Activated CD4-positive, alpha-beta T cell treated with anti-CD3 and anti-CD28 coated beads, Interleukin-2, amount 10 ng/mL, durations not matched to agents 7 days and 5 days (primary cell): ENCODE measurements around the gene BIN2. TPM values are rescaled to one million over a fixed set of nuclear protein-coding genes. Genes with fewer than 3 reads are reported as not detected.
"Not testable (repeated sequence)": the region's sequence is repeated elsewhere in the genome, so short reads cannot be mapped to it uniquely, and the experiment has no call there.

Source experiments
- CTCF ChIA-PET: fragments of 350-600 bp; sonication (Branson Sonifier 250); formaldehyde crosslinking; loops from one replicate; lab custom pipeline; 2021; ENCODE audit warnings: antibody characterized with exemption; lab: Charles Lee
- POLR2A ChIA-PET: fragments of 350-600 bp; sonication (Branson Sonifier 250); formaldehyde crosslinking; loops from one replicate; lab custom pipeline; 2021; ENCODE audit warnings: antibody characterized with exemption; lab: Charles Lee
- DNase-seq: peaks from one replicate; pipeline ENCODE4 v3.0.0-alpha.2; 2020
- H3K27ac Mint-ChIP-seq: one replicate; pipeline ENCODE4 v1.8.0; 2021; ENCODE audit warnings: mild to moderate bottlenecking, moderate library complexity, mixed read lengths
- H3K27me3 Mint-ChIP-seq: one replicate; pipeline ENCODE4 v1.8.0; 2021; ENCODE audit warnings: mixed read lengths
- H3K36me3 Mint-ChIP-seq: one replicate; pipeline ENCODE4 v1.8.0; 2021; ENCODE audit warnings: low read depth, mixed read lengths
- H3K4me1 Mint-ChIP-seq: one replicate; pipeline ENCODE4 v1.8.0; 2021; ENCODE audit warnings: mixed read lengths
- H3K4me3 Mint-ChIP-seq: one replicate; pipeline ENCODE4 v1.8.0; 2021; ENCODE audit warnings: mild to moderate bottlenecking, moderate library complexity, mixed read lengths
- H3K9me3 Mint-ChIP-seq: one replicate; pipeline ENCODE4 v1.8.0; 2021; ENCODE audit warnings: mixed read lengths
- total RNA-seq, 2 experiments: library from RNA; stranded (reverse); gene quantifications; one replicate each; pipeline ENCODE4 v1.2.3, GENCODE V29; 2021

BIN2 gene
- total RNA-seq, 2 experiments from 2014 or later, result 200 to 226 TPM

GRCh38 chr12:51323317-51323960, 535 bp downstream of the BIN2 start:
- peaks cover 3% of the 10 kb centered on the region for H3K9me3 Mint-ChIP-seq
- H3K27ac Mint-ChIP-seq, result peak overlapping the region; percentile 96
- POLR2A ChIA-PET, result interaction anchor here (0.6 kb wide), 1 partner anchor 66 kb away, joined by 3 read pairs; no protein-coding TSS in a partner anchor
- peak; percentile 73 for DNase-seq
- CTCF ChIA-PET, result interaction anchor here (0.9 to 3.1 kb wide), 4 partner anchors 17 to 559 kb away, joined by 3 to 11 read pairs (median 6); partner anchors contain the start of gene ATF1
- peaks cover 79% of the 10 kb centered on the region for H3K4me1 Mint-ChIP-seq
- H3K36me3 Mint-ChIP-seq, result peaks cover 52% of the 10 kb centered on the region
- H3K4me3 Mint-ChIP-seq, result peak overlapping the region; percentile 93
- H3K27me3 Mint-ChIP-seq, result no peaks in the 10 kb centered on the region

GRCh38 chr12:51322452-51322851, 1.5 kb downstream of the BIN2 start:
- Mint-ChIP-seq H3K4me3 (peak overlapping the region; percentile 93), H3K27ac (peak overlapping the region; percentile 96), H3K36me3 (peaks cover 59% of the 10 kb centered on the region), H3K27me3 (no peaks in the 10 kb centered on the region), H3K4me1 (peaks cover 78% of the 10 kb centered on the region), H3K9me3 (peaks cover 3% of the 10 kb centered on the region)
- ChIA-PET POLR2A (no interaction called here), CTCF (interaction anchor here (0.7 to 2.2 kb wide), 4 partner anchors 19 to 581 kb away, joined by 3 to 11 read pairs (median 4); partner anchors contain the start of gene ATF1)
- no peak for DNase-seq

- DNase-seq, result no peak
- H3K36me3 Mint-ChIP-seq, result peaks cover 62% of the 10 kb centered on the region
- no peaks in the 10 kb centered on the region for H3K27me3 Mint-ChIP-seq
- peaks cover 3% of the 10 kb centered on the region for H3K9me3 Mint-ChIP-seq
- POLR2A ChIA-PET, result no interaction called here
- H3K4me1 Mint-ChIP-seq, result peaks cover 76% of the 10 kb centered on the region
- H3K27ac Mint-ChIP-seq, result peak overlapping the region; percentile 94
- CTCF ChIA-PET, result interaction anchor here (1.6 to 2.2 kb wide), 3 partner anchors 10 to 19 kb away, joined by 3 to 11 read pairs (median 5); no protein-coding TSS in a partner anchor
- peak overlapping the region; percentile 93 for H3K4me3 Mint-ChIP-seq
These were observed 2.1 kb downstream of the BIN2 start for GRCh38 chr12:51321882-51322281.

GRCh38 chr12:51320695-51321320, 3.2 kb downstream of the BIN2 start:
- Mint-ChIP-seq H3K4me1 (peaks cover 73% of the 10 kb centered on the region), H3K9me3 (peaks cover 3% of the 10 kb centered on the region), H3K4me3 (peak overlapping the region; percentile 93), H3K27me3 (no peaks in the 10 kb centered on the region), H3K27ac (peak overlapping the region; percentile 94), H3K36me3 (peaks cover 68% of the 10 kb centered on the region)
- CTCF ChIA-PET, result interaction anchor here (0.7 to 1.8 kb wide), 6 partner anchors 9 to 1822 kb away, joined by 3 to 8 read pairs (median 4); no protein-coding TSS in a partner anchor
- DNase-seq, result peak; percentile 24
- POLR2A ChIA-PET, result no interaction called here

GRCh38 chr12:51320311-51320694, 3.7 kb downstream of the BIN2 start:
- H3K27ac Mint-ChIP-seq, result peak overlapping the region; percentile 94
- ChIA-PET POLR2A (no interaction called here), CTCF (interaction anchor here (0.7 to 1.8 kb wide), 6 partner anchors 11 to 1822 kb away, joined by 3 to 8 read pairs (median 4); no protein-coding TSS in a partner anchor)
- DNase-seq, result no peak
- no peaks in the 10 kb centered on the region for H3K27me3 Mint-ChIP-seq
- peak overlapping the region; percentile 93 for H3K4me3 Mint-ChIP-seq
- peaks cover 73% of the 10 kb centered on the region for H3K36me3 Mint-ChIP-seq
- H3K9me3 Mint-ChIP-seq, result peaks cover 3% of the 10 kb centered on the region
- H3K4me1 Mint-ChIP-seq, result peaks cover 72% of the 10 kb centered on the region

- peak overlapping the region; percentile 70 for H3K4me3 Mint-ChIP-seq
- peaks cover 71% of the 10 kb centered on the region for H3K36me3 Mint-ChIP-seq
- H3K27ac Mint-ChIP-seq, result peak overlapping the region; percentile 94
- POLR2A ChIA-PET, result interaction anchor here (0.6 to 0.7 kb wide), 2 partner anchors 14 to 46 kb away, joined by 3 to 5 read pairs; no protein-coding TSS in a partner anchor
- H3K4me1 Mint-ChIP-seq, result peaks cover 65% of the 10 kb centered on the region
- no peaks in the 10 kb centered on the region for H3K27me3 Mint-ChIP-seq
- DNase-seq, result peak; percentile 71
- CTCF ChIA-PET, result interaction anchor here (0.6 to 1.6 kb wide), 5 partner anchors 13 to 269 kb away, joined by 3 to 6 read pairs (median 3); no protein-coding TSS in a partner anchor
- no peaks in the 10 kb centered on the region for H3K9me3 Mint-ChIP-seq
These were observed 5.0 kb downstream of the BIN2 start for GRCh38 chr12:51318846-51319599.

- peaks cover 71% of the 10 kb centered on the region for H3K36me3 Mint-ChIP-seq
- H3K4me3 Mint-ChIP-seq, result peak overlapping the region; percentile 70
- H3K9me3 Mint-ChIP-seq, H3K27me3 Mint-ChIP-seq, DNase-seq: not testable (repeated sequence)
- CTCF ChIA-PET, result interaction anchor here (0.7 to 1.6 kb wide), 4 partner anchors 14 to 296 kb away, joined by 3 to 6 read pairs (median 3); no protein-coding TSS in a partner anchor
- H3K27ac Mint-ChIP-seq, result peak overlapping the region; percentile 94
- H3K4me1 Mint-ChIP-seq, result peaks cover 70% of the 10 kb centered on the region
- POLR2A ChIA-PET, result interaction anchor here (0.6 to 0.7 kb wide), 2 partner anchors 15 to 45 kb away, joined by 3 to 5 read pairs; no protein-coding TSS in a partner anchor
These were observed 5.7 kb downstream of the BIN2 start for GRCh38 chr12:51318057-51318806.

GRCh38 chr12:51311389-51311788, 12.6 kb downstream of the BIN2 start:
- no peaks in the 10 kb centered on the region for H3K27me3 Mint-ChIP-seq
- no peak overlapping the region for H3K27ac Mint-ChIP-seq
- no peak overlapping the region for H3K4me3 Mint-ChIP-seq
- POLR2A ChIA-PET, result no interaction called here
- peaks cover 51% of the 10 kb centered on the region for H3K4me1 Mint-ChIP-seq
- no peak for DNase-seq
- CTCF ChIA-PET, result interaction anchor here (1.1 kb wide), 1 partner anchor 17 kb away, joined by 3 read pairs; no protein-coding TSS in a partner anchor
- peaks cover 69% of the 10 kb centered on the region for H3K36me3 Mint-ChIP-seq
- no peaks in the 10 kb centered on the region for H3K9me3 Mint-ChIP-seq

GRCh38 chr12:51307655-51308593, 16.1 kb downstream of the BIN2 start:
- CTCF ChIA-PET, result interaction anchor here (0.8 to 2.2 kb wide), 4 partner anchors 24 to 39 kb away, joined by 3 to 6 read pairs (median 4); no protein-coding TSS in a partner anchor
- H3K27ac Mint-ChIP-seq, result peak overlapping the region; percentile 21
- H3K4me3 Mint-ChIP-seq, result no peak overlapping the region
- no peaks in the 10 kb centered on the region for H3K27me3 Mint-ChIP-seq
- peaks cover 70% of the 10 kb centered on the region for H3K36me3 Mint-ChIP-seq
- H3K9me3 Mint-ChIP-seq, result no peaks in the 10 kb centered on the region
- peaks cover 41% of the 10 kb centered on the region for H3K4me1 Mint-ChIP-seq
- POLR2A ChIA-PET, result interaction anchor here (0.6 kb wide), 1 partner anchor 148 kb away, joined by 3 read pairs; no protein-coding TSS in a partner anchor
- DNase-seq, result no peak

- CTCF ChIA-PET, result no interaction called here
- DNase-seq, result no peak
- H3K36me3 Mint-ChIP-seq, result peaks cover 70% of the 10 kb centered on the region
- H3K4me3 Mint-ChIP-seq, result no peak overlapping the region
- POLR2A ChIA-PET, result no interaction called here
- H3K4me1 Mint-ChIP-seq, result peaks cover 35% of the 10 kb centered on the region
- no peaks in the 10 kb centered on the region for H3K27me3 Mint-ChIP-seq
- no peaks in the 10 kb centered on the region for H3K9me3 Mint-ChIP-seq
- H3K27ac Mint-ChIP-seq, result no peak overlapping the region
These were observed 17.5 kb downstream of the BIN2 start for GRCh38 chr12:51306507-51306906.

GRCh38 chr12:51300768-51301167, 23.2 kb downstream of the BIN2 start:
- not testable (repeated sequence) for H3K9me3 Mint-ChIP-seq

More at GRCh38 chr12:51300768-51301167, 23.2 kb downstream of the BIN2 start:
- H3K36me3 Mint-ChIP-seq, result peaks cover 60% of the 10 kb centered on the region
- H3K27ac Mint-ChIP-seq, POLR2A ChIA-PET, H3K27me3 Mint-ChIP-seq, DNase-seq, H3K4me3 Mint-ChIP-seq, H3K4me1 Mint-ChIP-seq: not testable (repeated sequence)
- CTCF ChIA-PET, result interaction anchor here (0.6 to 1.2 kb wide), 3 partner anchors 26 to 291 kb away, joined by 3 to 4 read pairs (median 3); no protein-coding TSS in a partner anchor
